ENCODE measurements around the gene SUCLG2. TPM values are rescaled to one million over a fixed set of nuclear protein-coding genes. Genes with fewer than 3 reads are reported as not detected.

The SUCLG2 gene
- total RNA-seq, 2 experiments from 2014 or later = 81.3 to 85.3 TPM

- Mint-ChIP-seq H3K36me3 (ENCODE audit: low read depth) (peaks cover 41% of the 10 kb centered on the region), H3K27ac (no peak overlapping the region), H3K4me3 (no peak overlapping the region)
Observed at GRCh38 chr3:67521053-67521646, 133.3 kb downstream of the SUCLG2 start.

DNA sequence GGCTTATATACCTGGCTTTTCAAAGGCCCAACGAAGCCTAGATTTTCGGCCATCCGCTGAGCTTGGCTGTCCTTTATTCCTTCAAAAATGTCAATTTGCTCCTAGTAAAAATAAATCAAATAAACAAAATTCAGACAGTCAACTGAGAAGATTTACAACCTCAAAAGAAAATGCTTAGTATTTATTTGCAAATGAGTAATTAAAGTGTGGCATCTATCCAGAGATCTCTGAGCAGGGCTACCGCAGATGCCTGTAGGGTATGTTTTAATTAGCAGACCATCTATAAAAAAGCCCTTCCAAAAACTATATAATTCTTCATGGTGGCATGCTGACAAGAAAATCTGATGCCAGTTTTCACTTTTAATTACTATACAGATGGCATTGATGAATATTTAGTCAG is 136.2 kb downstream of the SUCLG2 start:
- CTCF ChIA-PET = interaction anchor here (1.3 kb wide), 1 partner anchor 13 kb away, joined by 3 read pairs; no protein-coding TSS in a partner anchor

More at GRCh38 chr3:67521053-67521646, 133.3 kb downstream of the SUCLG2 start:
- Mint-ChIP-seq H3K27me3 (ENCODE audit: low read depth) (no peaks in the 10 kb centered on the region), H3K4me1 (ENCODE audit: low read depth) (no peaks in the 10 kb centered on the region), H3K9me3 (no peaks in the 10 kb centered on the region)
- DNase-seq = no peak
- CTCF ChIA-PET = no interaction called here
- intact Hi-C loops (cut with micrococcal nuclease) = no loop called here

DNA sequence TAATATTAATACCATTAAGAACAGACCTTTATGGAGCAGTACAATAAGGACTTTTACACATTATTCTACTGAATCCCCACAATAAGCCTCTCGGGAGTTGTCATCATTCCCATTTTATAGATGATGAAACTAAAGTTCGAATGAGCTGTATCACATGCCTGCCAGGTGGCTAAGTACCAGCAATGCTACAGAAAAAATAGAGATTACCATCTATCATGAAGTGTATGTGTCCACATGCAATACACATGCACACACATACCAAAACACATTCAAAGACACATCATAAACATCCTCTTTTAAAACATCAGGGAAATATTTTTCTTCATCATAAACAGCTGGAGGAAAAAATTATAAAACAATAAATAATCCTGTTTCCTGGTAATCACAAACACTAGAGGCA is 136.6 kb downstream of the SUCLG2 start:
- H3K36me3 Mint-ChIP-seq (ENCODE audit: low read depth) = peaks cover 41% of the 10 kb centered on the region
- peaks cover 3% of the 10 kb centered on the region for H3K4me1 Mint-ChIP-seq (ENCODE audit: low read depth)
- no peak overlapping the region for H3K27ac Mint-ChIP-seq
- no peaks in the 10 kb centered on the region for H3K9me3 Mint-ChIP-seq
- CTCF ChIA-PET = interaction anchor here (1.3 kb wide), 1 partner anchor 13 kb away, joined by 3 read pairs; no protein-coding TSS in a partner anchor
- no peaks in the 10 kb centered on the region for H3K27me3 Mint-ChIP-seq (ENCODE audit: low read depth)
- no peak overlapping the region for H3K4me3 Mint-ChIP-seq
- intact Hi-C loops (cut with micrococcal nuclease) = no loop called here
- DNase-seq = no peak

More for the DNA sequence above, 136.2 kb downstream of the SUCLG2 start:
- Mint-ChIP-seq H3K4me3 (no peak overlapping the region), H3K27ac (no peak overlapping the region), H3K36me3 (ENCODE audit: low read depth) (peaks cover 39% of the 10 kb centered on the region), H3K4me1 (ENCODE audit: low read depth) (peaks cover 3% of the 10 kb centered on the region), H3K27me3 (ENCODE audit: low read depth) (no peaks in the 10 kb centered on the region), H3K9me3 (no peaks in the 10 kb centered on the region)
- intact Hi-C loops (cut with micrococcal nuclease) = no loop called here
- DNase-seq = no peak

DNA sequence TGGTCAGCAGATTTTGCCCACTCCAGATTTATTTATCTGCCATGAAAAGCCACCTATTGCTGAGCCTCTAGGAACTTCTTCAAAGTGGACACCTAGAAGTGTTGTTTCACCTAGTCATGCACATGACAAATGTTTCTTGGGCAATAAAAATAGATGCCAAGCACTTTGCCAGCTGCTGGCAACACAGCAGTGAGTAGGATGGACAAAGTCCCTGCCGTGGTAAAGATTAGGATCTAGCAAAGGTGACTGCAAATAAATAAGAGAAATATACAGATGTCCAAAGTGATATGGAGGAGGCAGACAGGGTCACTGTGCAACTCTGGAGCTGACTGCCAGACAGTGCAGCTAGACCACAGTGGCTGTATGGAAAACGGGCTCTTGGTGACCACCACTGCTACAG is 137.9 kb downstream of the SUCLG2 start:
- H3K27ac Mint-ChIP-seq = no peak overlapping the region
- intact Hi-C loops (cut with micrococcal nuclease) = no loop called here
- CTCF ChIA-PET = interaction anchor here (0.7 kb wide), 1 partner anchor 402 kb away, joined by 3 read pairs; no protein-coding TSS in a partner anchor
- H3K4me3 Mint-ChIP-seq = no peak overlapping the region
- no peak for DNase-seq
- peaks cover 3% of the 10 kb centered on the region for H3K4me1 Mint-ChIP-seq (ENCODE audit: low read depth)
- no peaks in the 10 kb centered on the region for H3K27me3 Mint-ChIP-seq (ENCODE audit: low read depth)
- no peaks in the 10 kb centered on the region for H3K9me3 Mint-ChIP-seq
- peaks cover 41% of the 10 kb centered on the region for H3K36me3 Mint-ChIP-seq (ENCODE audit: low read depth)

- Mint-ChIP-seq H3K9me3 (no peaks in the 10 kb centered on the region), H3K27ac (no peak overlapping the region), H3K4me3 (no peak overlapping the region), H3K27me3 (ENCODE audit: low read depth) (no peaks in the 10 kb centered on the region), H3K4me1 (ENCODE audit: low read depth) (peaks cover 5% of the 10 kb centered on the region), H3K36me3 (ENCODE audit: low read depth) (peaks cover 45% of the 10 kb centered on the region)
- DNase-seq = no peak
- CTCF ChIA-PET = interaction anchor here (0.7 kb wide), 1 partner anchor 402 kb away, joined by 3 read pairs; no protein-coding TSS in a partner anchor
- intact Hi-C loops (cut with micrococcal nuclease) = no loop called here
Observed at GRCh38 chr3:67515778-67516177, 138.6 kb downstream of the SUCLG2 start.

DNA sequence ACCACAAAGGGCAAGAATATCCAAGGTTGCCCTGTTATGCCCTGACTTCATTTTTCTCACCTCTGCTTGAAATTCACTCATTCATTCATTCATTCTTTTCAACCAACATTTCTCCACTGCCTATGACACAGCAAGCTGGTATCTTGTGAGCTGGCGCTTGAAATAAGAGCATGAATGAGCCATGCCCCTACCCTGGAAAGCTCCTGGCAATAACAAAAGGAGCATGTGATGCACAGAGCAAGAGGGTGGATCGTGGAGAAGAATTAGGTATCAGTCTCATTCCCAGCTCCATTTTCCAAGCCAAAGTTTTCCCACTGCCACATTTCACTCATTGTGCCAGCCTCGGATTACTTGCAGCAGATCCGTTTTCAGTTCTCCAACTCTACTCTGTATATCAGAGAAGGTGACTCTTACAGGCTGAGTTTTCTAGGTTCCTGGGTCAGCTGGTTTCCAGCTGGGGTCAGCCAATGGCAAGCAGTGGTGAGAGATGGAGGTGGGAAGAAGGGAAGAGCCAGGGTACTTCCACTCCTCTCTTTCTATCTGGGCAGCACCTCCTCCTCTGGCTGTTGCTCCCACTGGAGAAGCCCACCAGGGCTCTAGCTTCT is 144.8 kb downstream of the SUCLG2 start:
- Mint-ChIP-seq H3K4me3 (no peak overlapping the region), H3K4me1 (ENCODE audit: low read depth) (peaks cover 2% of the 10 kb centered on the region), H3K9me3 (no peaks in the 10 kb centered on the region), H3K27ac (no peak overlapping the region), H3K27me3 (ENCODE audit: low read depth) (no peaks in the 10 kb centered on the region), H3K36me3 (ENCODE audit: low read depth) (peaks cover 39% of the 10 kb centered on the region)
- CTCF ChIA-PET = interaction anchor here (1.1 kb wide), 1 partner anchor 100 kb away, joined by 3 read pairs; no protein-coding TSS in a partner anchor
- intact Hi-C loops (cut with micrococcal nuclease) = no loop called here
- no peak for DNase-seq

DNA sequence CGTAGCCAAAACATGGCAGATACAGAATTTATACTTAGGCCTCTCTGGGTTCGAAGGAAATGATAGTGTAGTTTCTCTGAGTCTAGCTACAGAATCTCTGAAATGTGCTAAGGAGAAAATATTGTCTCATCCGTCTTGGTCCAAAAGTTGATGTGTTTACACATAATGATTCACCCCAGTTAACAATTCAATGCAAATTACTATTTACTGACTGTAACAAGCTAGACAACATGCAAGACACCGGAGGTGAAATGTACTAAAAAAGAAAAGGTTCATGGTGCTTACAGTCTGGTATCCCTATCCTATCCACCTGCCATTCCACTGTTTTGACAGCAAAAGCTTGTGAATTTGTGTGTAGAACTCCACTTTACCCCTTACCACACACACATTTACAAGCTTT is 146.8 kb downstream of the SUCLG2 start:
- intact Hi-C loops (cut with micrococcal nuclease) = no loop called here
- CTCF ChIA-PET = no interaction called here
- Mint-ChIP-seq H3K4me3 (no peak overlapping the region), H3K27ac (no peak overlapping the region), H3K36me3 (ENCODE audit: low read depth) (peaks cover 33% of the 10 kb centered on the region), H3K27me3 (ENCODE audit: low read depth) (no peaks in the 10 kb centered on the region), H3K9me3 (no peaks in the 10 kb centered on the region), H3K4me1 (ENCODE audit: low read depth) (peaks cover 2% of the 10 kb centered on the region)
- DNase-seq = no peak

DNA sequence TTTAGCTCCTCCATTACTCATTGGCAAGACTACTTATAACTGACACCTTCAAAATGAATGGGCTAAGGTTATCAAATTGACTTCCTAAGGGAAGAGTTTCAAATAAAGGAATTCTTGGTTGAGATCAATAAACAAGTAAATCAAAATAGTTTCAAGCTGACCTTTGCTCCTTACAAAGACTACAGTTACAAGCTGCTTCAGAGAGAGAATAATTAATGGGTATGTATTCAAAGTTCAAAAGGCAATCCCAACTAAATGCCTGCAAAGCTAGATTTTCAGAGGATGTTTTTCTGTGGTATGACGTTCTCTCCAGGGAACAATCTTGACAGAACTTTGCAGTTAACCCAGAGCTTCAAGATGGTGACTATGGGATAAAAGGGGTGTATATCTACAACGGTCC is 153.7 kb downstream of the SUCLG2 start:
- CTCF ChIA-PET = no interaction called here
- no peaks in the 10 kb centered on the region for H3K4me1 Mint-ChIP-seq (ENCODE audit: low read depth)
- peaks cover 24% of the 10 kb centered on the region for H3K36me3 Mint-ChIP-seq (ENCODE audit: low read depth)
- intact Hi-C loops (cut with micrococcal nuclease) = no loop called here
- DNase-seq = no peak
- no peak overlapping the region for H3K27ac Mint-ChIP-seq
- no peaks in the 10 kb centered on the region for H3K9me3 Mint-ChIP-seq
- no peaks in the 10 kb centered on the region for H3K27me3 Mint-ChIP-seq (ENCODE audit: low read depth)
- H3K4me3 Mint-ChIP-seq = no peak overlapping the region

DNA sequence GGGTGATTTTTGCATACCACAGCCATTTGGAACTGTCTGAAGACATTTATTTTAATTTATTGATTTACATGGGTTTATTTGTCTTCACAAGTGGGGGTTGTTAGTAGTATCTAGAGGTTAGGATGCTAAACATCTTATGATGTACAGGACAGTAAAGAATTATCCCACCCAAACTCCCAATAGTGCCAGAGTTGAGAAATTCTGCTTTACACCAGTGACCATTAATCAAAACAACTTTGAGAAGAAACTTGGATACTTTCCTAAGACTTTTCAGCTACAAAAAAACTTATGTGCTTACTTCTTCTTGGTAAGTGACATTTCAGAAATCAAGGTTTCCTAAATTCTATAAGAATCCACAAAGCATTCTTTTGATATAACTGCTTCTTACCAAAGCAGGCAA is 156.7 kb downstream of the SUCLG2 start:
- H3K4me1 Mint-ChIP-seq (ENCODE audit: low read depth) = no peaks in the 10 kb centered on the region

GRCh38 chr3:67495751-67496150 is 158.7 kb downstream of the SUCLG2 start:
- no peaks in the 10 kb centered on the region for H3K9me3 Mint-ChIP-seq
- no peak overlapping the region for H3K27ac Mint-ChIP-seq
- H3K4me3 Mint-ChIP-seq = no peak overlapping the region
- no peaks in the 10 kb centered on the region for H3K27me3 Mint-ChIP-seq (ENCODE audit: low read depth)
- CTCF ChIA-PET = interaction anchor here (1.0 kb wide), 1 partner anchor 294 kb away, joined by 3 read pairs; no protein-coding TSS in a partner anchor
- H3K36me3 Mint-ChIP-seq (ENCODE audit: low read depth) = peaks cover 39% of the 10 kb centered on the region
- peaks cover 1% of the 10 kb centered on the region for H3K4me1 Mint-ChIP-seq (ENCODE audit: low read depth)
- intact Hi-C loops (cut with micrococcal nuclease) = no loop called here
- DNase-seq = no peak

More for the DNA sequence above, 156.7 kb downstream of the SUCLG2 start:
- CTCF ChIA-PET = no interaction called here
- no peak for DNase-seq
- no peaks in the 10 kb centered on the region for H3K9me3 Mint-ChIP-seq
- H3K4me3 Mint-ChIP-seq = no peak overlapping the region
- H3K27me3 Mint-ChIP-seq (ENCODE audit: low read depth) = no peaks in the 10 kb centered on the region
- intact Hi-C loops (cut with micrococcal nuclease) = no loop called here
- no peak overlapping the region for H3K27ac Mint-ChIP-seq
- peaks cover 31% of the 10 kb centered on the region for H3K36me3 Mint-ChIP-seq (ENCODE audit: low read depth)

DNA sequence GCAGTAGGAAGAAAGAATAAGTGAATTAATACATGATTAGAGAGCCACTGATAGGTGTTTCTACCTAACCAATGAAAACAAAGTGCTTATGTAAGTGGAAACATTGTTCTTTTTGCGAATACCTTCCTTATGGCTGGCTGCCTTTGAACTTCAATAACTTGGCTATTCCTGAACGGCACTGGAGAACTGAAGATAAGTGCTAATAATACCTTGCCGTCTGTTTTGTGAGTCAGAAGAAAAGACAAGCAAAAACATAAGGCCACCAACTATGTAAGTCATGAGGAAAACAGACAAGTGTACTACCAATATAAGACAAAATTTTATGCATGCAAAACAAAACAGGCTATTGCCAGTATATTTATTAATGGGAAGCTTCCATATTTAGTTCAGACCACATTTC is 160.6 kb downstream of the SUCLG2 start:
- Mint-ChIP-seq H3K27me3 (ENCODE audit: low read depth) (no peaks in the 10 kb centered on the region), H3K4me3 (no peak overlapping the region), H3K4me1 (ENCODE audit: low read depth) (peaks cover 6% of the 10 kb centered on the region), H3K36me3 (ENCODE audit: low read depth) (peaks cover 41% of the 10 kb centered on the region), H3K27ac (no peak overlapping the region), H3K9me3 (no peaks in the 10 kb centered on the region)
- no peak for DNase-seq
- CTCF ChIA-PET = no interaction called here
- intact Hi-C loops (cut with micrococcal nuclease) = no loop called here

GRCh38 chr3:67490658-67491057 is 163.8 kb downstream of the SUCLG2 start:
- H3K9me3 Mint-ChIP-seq = no peaks in the 10 kb centered on the region
- intact Hi-C loops (cut with micrococcal nuclease) = no loop called here
- H3K36me3 Mint-ChIP-seq (ENCODE audit: low read depth) = peaks cover 41% of the 10 kb centered on the region
- CTCF ChIA-PET = no interaction called here
- no peak overlapping the region for H3K4me3 Mint-ChIP-seq
- no peak overlapping the region for H3K27ac Mint-ChIP-seq
- H3K27me3 Mint-ChIP-seq (ENCODE audit: low read depth) = no peaks in the 10 kb centered on the region
- H3K4me1 Mint-ChIP-seq (ENCODE audit: low read depth) = peaks cover 8% of the 10 kb centered on the region
- no peak for DNase-seq

- Mint-ChIP-seq H3K4me1 (ENCODE audit: low read depth) (peaks cover 9% of the 10 kb centered on the region), H3K36me3 (ENCODE audit: low read depth) (peaks cover 36% of the 10 kb centered on the region), H3K9me3 (no peaks in the 10 kb centered on the region), H3K4me3 (no peak overlapping the region), H3K27me3 (ENCODE audit: low read depth) (no peaks in the 10 kb centered on the region), H3K27ac (no peak overlapping the region)
- CTCF ChIA-PET = no interaction called here
- intact Hi-C loops (cut with micrococcal nuclease) = no loop called here
- DNase-seq = no peak
Observed at GRCh38 chr3:67489816-67490215, 164.6 kb downstream of the SUCLG2 start.
